ENCODE measurements around the gene PIK3C3.
"Not testable (repeated sequence)": the region's sequence is repeated elsewhere in the genome, so short reads cannot be mapped to it uniquely, and the experiment has no call there.

PIK3C3 gene

GRCh38 chr18:42107691-42108450, 152.8 kb downstream of the PIK3C3 start:
- ATAC-seq, result no peak

DNA sequence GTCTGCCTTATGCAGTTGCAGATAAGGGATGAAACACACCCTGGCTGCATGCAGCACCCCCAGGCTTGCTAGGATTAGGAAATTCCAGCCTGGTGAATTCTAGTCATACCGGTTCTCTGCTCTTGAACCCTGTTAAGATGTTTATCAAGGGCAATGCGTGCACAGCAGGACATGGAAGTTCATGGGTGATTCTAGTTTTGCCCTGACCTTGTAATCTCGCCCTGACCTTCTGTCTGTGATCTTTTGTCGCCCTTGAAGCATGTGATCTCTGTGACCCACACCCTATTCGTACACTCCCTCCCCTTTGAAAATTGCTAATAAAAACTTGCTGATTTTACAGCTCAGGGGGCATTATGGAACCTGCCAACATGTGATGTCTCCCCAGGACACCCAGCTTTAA, 157.1 kb downstream of the PIK3C3 start:
- ATAC-seq, result not testable (repeated sequence)

More at GRCh38 chr18:42107691-42108450, 152.8 kb downstream of the PIK3C3 start:
- TF ChIP-seq GLIS3 (CRISPR knock-in tag; IDR thresholded peaks at IDR 0.05), result no peak

DNA sequence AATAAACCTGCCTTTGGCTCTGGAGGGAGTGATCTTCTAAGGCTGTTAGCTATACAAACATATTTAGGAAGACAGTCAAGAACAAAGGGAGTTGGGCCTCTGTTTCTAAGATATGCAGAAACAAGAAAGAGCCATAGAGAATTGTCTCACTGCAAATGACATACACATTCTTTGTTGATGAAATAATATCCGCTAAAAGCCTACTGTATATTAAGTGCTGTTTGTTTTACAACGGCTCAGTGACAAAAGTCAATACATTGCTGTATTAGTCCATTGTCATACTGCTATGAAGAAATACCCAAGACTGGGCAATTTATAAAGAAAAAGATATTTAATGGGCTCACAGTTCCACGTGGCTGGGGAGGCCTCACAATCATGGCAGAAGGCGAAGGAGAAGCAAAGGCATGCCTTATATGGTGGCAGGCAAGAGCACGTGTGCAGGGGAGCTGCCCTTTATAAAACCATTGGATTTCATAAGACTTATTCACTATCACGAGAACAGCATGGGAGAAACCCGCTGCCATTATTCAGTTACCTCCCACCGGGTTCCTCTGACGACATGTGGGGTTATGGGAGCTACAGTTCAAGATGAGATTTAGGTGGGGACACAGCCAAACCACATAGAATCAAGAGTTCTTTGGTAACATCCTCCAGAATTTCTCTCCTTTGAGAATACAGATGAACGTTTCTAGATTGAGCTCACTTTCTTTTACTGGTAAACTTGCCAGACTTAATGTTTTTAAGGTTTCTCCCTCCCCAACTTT, 157.8 kb downstream of the PIK3C3 start:
- ATAC-seq, result no peak
- TF ChIP-seq ZNF70 (CRISPR knock-in tag; IDR thresholded peaks at IDR 0.05), result no peak
- TF ChIP-seq RARB (CRISPR knock-in tag; IDR thresholded peaks at IDR 0.05), result no peak
- TF ChIP-seq CSDC2 (CRISPR knock-in tag; IDR thresholded peaks at IDR 0.05), result no peak

- ATAC-seq, result peak; percentile 55
- TF ChIP-seq ISL1 (CRISPR knock-in tag; IDR thresholded peaks at IDR 0.05), result peak; percentile 29; the same call in 1 of the 2 replicates
- no peak for TF ChIP-seq ZFP3 (CRISPR knock-in tag; IDR thresholded peaks at IDR 0.05)
Measured at GRCh38 chr18:42113529-42114191, 158.6 kb downstream of the PIK3C3 start.

DNA sequence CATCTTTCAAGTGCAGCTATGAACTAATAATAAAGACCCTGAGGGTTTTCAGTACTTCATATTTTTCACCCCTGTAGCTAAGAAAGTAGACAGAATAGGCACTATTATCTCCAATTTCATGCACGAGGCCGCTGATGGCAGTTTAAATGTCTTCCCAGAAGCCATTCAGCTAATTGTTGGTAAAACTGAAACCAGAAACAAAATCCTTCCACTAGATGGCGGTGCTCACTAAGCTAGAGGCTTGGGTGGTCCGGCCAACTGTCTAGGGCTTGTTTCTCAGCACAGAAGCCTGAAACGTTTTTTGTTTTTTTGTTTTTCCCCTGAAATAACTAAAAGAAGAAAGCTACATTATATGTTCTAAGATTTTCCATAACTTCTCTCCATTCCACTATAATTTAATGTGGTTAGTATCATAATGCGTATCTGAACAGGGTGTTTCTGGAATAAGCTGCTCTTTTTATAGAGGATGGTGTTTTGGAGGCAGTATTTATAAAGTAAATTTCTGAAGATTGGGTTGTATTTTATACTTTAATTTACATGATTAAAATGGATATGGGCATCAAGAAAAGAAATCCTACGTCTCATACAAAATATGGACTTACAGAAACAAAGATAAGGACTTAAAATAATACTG, 159.4 kb downstream of the PIK3C3 start:
- TF ChIP-seq PATZ1 (CRISPR knock-in tag; IDR thresholded peaks at IDR 0.05; ENCODE audit: borderline replicate concordance) (no peak), ESRRG (CRISPR knock-in tag; IDR thresholded peaks at IDR 0.05) (no peak), RARB (CRISPR knock-in tag; IDR thresholded peaks at IDR 0.05) (no peak), GLIS3 (CRISPR knock-in tag; IDR thresholded peaks at IDR 0.05) (no peak), ISL1 (CRISPR knock-in tag; IDR thresholded peaks at IDR 0.05) (no peak), CREB5 (CRISPR knock-in tag; IDR thresholded peaks at IDR 0.05; ENCODE audit: low read depth) (no peak), TOX (CRISPR knock-in tag; IDR thresholded peaks at IDR 0.05; ENCODE audit: borderline replicate concordance) (no peak), ZNF565 (CRISPR knock-in tag; conservative IDR thresholded peaks at IDR 0.05; ENCODE audit: low read depth) (no peak), BACH2 (CRISPR knock-in tag; IDR thresholded peaks at IDR 0.05; ENCODE audit: borderline replicate concordance) (no peak), ZNF70 (CRISPR knock-in tag; IDR thresholded peaks at IDR 0.05) (no peak), ZFP3 (CRISPR knock-in tag; IDR thresholded peaks at IDR 0.05) (no peak), CSDC2 (CRISPR knock-in tag; IDR thresholded peaks at IDR 0.05) (no peak), OSR1 (CRISPR knock-in tag; IDR thresholded peaks at IDR 0.05) (no peak), SNAI2 (CRISPR knock-in tag; IDR thresholded peaks at IDR 0.05) (no peak), PPARA (CRISPR knock-in tag; IDR thresholded peaks at IDR 0.05; ENCODE audit: borderline replicate concordance) (no peak), ZFP30 (CRISPR knock-in tag; IDR thresholded peaks at IDR 0.05) (no peak), CSRNP3 (CRISPR knock-in tag; IDR thresholded peaks at IDR 0.05) (no peak), TCF4 (CRISPR knock-in tag; IDR thresholded peaks at IDR 0.05; ENCODE audit: borderline replicate concordance) (no peak)
- TF ChIP-seq, protein P1, sequence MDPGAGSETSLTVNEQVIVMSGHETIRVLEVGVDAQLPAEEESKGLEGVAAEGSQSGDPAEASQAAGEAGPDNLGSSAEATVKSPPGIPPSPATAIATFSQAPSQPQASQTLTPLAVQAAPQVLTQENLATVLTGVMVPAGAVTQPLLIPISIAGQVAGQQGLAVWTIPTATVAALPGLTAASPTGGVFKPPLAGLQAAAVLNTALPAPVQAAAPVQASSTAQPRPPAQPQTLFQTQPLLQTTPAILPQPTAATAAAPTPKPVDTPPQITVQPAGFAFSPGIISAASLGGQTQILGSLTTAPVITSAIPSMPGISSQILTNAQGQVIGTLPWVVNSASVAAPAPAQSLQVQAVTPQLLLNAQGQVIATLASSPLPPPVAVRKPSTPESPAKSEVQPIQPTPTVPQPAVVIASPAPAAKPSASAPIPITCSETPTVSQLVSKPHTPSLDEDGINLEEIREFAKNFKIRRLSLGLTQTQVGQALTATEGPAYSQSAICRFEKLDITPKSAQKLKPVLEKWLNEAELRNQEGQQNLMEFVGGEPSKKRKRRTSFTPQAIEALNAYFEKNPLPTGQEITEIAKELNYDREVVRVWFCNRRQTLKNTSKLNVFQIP (CRISPR knock-in tag; IDR thresholded peaks at IDR 0.05; ENCODE audit: borderline replicate concordance, low read depth), result no peak
- TF ChIP-seq, protein P2, sequence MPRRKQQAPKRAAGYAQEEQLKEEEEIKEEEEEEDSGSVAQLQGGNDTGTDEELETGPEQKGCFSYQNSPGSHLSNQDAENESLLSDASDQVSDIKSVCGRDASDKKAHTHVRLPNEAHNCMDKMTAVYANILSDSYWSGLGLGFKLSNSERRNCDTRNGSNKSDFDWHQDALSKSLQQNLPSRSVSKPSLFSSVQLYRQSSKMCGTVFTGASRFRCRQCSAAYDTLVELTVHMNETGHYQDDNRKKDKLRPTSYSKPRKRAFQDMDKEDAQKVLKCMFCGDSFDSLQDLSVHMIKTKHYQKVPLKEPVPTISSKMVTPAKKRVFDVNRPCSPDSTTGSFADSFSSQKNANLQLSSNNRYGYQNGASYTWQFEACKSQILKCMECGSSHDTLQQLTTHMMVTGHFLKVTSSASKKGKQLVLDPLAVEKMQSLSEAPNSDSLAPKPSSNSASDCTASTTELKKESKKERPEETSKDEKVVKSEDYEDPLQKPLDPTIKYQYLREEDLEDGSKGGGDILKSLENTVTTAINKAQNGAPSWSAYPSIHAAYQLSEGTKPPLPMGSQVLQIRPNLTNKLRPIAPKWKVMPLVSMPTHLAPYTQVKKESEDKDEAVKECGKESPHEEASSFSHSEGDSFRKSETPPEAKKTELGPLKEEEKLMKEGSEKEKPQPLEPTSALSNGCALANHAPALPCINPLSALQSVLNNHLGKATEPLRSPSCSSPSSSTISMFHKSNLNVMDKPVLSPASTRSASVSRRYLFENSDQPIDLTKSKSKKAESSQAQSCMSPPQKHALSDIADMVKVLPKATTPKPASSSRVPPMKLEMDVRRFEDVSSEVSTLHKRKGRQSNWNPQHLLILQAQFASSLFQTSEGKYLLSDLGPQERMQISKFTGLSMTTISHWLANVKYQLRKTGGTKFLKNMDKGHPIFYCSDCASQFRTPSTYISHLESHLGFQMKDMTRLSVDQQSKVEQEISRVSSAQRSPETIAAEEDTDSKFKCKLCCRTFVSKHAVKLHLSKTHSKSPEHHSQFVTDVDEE (CRISPR knock-in tag; IDR thresholded peaks at IDR 0.05), result no peak
- peak; percentile 99 for ATAC-seq
